Stimulated activated CD4-positive, alpha-beta T cell treated with anti-CD3 and anti-CD28 coated beads, TNF-alpha, amount 100 ng/mL, for 1 hour (primary cell): ENCODE measurements around the gene PARD3.
"Not testable (repeated sequence)": the region's sequence is repeated elsewhere in the genome, so short reads cannot be mapped to it uniquely, and the experiment has no call there.

Experiments
- DNase-seq, 3 donors: peaks; one replicate each; pipeline ENCODE4 v3.0.0-alpha.2; 2020; ENCODE audit warnings: low read depth in 3 of 3, low spot score in 1 of 3

PARD3 gene

DNA sequence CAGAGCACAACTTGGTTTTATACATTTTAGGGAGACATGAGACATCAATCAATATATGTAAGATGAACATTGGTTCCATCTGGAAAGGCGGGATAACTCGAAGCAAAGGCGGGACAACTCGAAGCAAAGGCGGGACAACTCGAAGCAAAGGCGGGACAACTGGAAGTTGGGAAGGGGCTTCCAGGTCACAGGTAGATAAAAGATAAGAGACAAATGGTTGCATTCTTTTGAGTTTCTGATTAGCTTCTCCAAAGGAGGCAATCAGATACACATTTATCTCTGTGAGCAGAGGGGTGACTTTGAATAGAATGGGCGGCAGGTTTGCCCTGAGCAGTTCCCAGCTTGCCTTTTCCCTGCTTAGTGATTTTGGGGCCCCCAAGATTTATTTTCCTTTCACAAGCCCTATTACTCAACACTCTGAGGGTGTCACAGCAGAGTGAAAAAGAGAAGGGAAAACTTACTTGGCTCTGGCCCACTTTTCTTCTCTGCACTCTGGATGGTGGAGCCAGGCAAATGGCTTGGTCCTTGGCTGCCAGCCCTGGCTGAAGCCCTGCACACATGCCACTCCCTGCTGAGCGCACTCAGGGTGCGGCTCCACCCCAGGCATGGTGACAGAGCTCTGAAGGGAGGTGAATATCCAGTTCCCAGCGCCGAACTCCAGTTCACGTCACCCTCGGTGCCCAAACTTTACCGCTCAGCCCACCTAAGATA lies 46.7 kb downstream of the PARD3 start:
- no peak for DNase-seq

DNA sequence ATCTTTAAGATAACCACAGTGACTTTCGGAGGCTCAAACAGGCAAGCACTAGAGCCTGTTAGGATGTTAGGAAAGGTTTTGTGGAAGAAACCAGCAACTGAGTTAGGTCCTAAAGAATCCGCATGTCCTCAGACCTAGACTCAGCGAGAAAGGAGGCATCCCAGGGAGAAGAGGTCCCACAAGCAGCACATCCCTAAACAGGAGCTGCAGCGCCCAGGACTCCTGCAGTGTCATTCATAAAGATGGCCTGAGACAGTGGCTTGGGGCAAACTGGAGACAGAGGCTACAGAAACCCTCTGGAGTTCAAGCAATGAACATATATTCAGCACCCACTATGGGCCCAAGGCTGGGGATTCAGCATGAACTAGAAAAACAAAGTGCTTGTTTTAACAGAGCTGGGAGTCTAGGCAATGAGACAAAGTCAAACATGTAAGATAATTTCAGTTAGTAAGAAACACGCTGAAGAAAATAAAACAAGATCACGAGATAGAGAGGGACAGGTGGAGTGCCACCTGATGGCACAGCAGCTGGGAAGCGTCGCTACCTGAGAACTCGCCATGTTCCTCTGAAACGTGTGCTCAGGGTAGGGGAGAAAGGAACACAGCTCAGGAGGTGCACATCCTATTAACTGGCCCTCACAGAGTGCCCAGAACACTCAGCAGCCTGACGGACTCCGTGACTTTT lies 48.1 kb downstream of the PARD3 start:
- DNase-seq = no peak

DNA sequence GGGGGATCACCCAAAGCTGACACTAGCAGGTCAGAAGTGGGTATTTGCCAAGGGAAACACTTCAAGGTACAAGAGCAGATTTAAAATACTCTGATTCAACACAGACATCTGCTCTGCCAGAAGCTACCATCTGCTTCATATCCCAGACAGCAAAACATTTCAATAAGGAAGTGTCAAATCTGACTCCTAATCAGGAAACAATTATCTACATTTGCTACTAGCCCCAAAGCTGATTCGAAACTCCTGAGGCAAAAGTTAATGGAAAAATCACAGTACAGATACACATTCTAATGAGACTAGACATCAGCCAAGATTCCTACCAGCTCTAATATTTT lies 48.9 kb downstream of the PARD3 start:
- DNase-seq = no peak

DNA sequence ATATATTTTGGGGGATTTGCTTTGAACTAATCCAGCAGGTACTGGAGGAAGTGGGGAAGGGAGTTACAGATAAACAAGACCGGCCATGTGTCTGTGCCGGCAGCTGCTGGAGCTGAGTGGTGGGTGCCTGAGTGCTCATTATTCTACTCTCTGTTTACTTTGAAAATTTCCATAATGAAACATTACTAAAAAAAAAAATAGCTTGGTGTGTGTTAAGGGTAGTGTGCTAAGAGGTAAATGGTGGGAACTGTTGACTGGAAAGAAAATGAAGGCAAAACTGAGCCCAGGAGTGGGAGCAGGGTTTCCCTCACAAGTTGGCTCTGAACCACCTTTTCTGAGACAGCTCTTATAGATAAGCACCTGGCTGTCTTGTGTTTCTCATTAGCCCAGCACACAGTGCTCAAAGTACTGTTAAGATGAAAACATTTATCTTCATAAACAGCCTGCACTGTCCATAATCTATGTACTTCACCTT lies 50.6 kb downstream of the PARD3 start:
- no peak for DNase-seq

DNA sequence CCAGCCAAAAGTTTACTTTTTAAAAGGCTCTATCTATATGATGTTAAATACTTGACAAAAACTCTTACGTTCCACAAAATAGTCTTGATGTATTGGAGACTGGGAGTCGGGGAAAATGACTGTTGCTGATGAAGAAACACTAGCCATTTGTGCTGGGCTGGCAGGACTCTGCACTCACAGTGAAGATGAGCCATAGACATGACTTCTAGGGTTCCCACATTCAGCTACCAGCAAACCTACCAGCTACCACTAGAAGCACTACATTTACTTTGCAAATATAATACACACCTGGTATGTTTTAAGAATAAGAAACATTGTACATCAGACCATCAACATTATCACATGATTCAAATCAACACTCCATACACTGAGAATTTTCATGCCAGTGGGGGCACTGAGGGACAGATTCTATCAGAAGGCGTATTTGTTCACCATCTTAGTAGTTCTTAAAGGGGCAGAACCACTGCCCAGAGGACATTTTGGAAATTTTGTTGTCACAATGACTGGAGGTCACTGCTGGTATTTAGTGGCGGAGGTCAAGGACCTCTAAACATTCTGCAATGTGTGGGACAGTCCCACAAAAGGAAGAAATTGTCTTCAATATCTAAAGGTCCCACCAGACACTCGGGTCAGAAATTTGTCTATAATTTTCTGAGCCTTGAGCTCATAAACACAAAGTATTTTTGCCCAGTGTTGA lies 52.3 kb downstream of the PARD3 start:
- no peak for DNase-seq

DNA sequence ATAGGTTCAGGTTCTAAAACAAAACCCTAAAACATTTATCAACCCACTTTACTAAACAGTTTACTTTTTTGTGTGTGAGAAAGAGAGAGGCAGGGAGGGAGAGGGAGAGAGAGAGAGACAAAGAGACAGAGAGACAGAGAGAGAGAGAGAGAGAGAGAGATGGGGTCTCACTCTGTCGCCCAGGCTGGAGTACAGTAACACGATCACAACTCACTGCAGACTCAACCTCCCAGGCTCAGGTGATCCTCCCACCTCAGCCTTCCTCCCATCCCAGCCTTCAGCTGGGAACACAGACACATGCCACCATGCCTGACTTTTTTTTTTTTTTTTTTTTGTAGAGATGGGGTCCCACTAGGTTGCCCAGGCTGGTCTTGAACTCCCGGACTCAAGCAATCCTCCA lies 52.9 kb downstream of the PARD3 start:
- no peak for DNase-seq

DNA sequence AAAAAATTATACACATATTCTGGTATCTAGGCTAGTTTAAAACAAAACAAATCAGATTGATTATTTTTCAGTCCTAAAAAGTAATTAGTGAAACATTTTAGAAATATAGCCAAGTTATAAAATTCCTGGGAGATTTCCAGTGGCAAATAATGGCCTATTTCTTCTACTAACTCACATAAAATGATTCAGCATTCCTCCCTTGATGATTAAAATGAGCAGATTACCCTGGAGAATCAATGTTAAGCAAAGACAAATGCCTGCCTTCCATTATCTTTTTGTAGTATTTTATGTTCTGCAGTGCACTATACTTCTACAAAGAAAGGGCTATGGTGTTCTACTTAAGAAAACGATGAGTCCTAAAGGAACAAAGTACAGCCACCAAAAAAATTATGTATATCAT lies 53.6 kb downstream of the PARD3 start:
- no peak for DNase-seq

DNA sequence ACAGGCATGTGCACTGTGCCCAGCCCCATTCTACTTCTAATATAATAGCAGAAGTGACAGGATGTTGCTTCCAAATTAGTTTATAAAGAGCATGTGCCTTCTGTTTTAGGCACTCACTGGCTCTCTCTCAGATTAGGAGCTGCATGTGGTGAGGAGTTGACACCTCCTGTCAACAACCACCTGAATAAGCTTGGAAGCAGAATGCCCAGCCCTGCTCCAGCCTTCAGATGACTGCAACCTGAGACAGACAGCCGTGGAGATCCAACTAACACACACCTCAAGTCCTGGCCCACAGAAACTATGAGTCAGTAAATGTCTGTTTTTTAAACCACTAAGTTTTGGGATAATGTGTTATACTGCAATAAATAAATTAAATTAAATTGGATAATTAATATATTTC lies 54.5 kb downstream of the PARD3 start:
- no peak for DNase-seq

DNA sequence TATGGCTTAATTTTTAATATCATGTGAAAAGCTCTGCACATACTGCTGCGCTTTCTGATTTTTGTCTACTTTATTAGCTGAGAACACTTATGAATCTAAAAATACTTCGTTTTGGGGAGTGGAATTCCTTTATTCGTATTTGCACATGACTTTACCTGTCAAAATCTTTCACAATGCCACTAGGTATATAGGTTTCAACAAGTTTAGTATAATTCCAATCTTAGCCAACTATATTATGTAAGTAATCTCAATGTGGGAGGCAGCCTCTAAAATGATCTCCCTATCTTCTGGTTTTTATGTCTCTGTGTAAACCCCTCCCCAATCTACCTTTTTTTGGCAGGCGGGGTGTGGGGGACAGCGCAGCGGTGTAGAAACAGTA lies 55.3 kb downstream of the PARD3 start:
- no peak for DNase-seq

DNA sequence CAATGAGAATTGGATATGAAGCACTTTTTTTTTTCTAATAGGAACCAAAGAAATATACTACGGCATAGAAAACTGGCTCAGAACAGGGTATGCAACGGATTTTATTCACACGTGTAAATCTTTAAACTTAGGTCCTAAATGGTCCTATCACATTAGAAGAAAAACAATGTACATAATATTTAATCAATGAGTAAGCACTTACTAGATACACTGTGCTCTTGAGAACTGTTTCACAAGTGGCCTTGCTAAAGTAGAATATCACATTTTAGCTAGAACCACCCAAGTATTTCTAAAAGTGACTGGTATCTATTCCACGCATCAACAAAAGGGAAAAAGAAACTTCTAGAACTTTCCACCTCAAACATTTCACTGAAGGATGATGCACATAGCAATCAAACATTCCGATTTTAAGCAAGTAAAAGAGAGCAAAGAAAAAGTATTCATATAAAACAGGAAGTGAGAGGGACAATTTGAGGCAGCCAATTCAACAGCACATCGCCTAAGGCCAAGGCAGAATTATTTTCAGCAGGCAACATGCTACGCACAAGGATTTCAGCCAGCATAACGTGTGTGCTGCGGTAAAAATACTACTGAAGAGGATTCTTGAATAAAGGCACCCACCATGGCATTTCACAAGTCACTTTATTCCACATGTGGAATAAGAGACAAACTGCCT lies 55.8 kb downstream of the PARD3 start:
- no peak for DNase-seq

DNA sequence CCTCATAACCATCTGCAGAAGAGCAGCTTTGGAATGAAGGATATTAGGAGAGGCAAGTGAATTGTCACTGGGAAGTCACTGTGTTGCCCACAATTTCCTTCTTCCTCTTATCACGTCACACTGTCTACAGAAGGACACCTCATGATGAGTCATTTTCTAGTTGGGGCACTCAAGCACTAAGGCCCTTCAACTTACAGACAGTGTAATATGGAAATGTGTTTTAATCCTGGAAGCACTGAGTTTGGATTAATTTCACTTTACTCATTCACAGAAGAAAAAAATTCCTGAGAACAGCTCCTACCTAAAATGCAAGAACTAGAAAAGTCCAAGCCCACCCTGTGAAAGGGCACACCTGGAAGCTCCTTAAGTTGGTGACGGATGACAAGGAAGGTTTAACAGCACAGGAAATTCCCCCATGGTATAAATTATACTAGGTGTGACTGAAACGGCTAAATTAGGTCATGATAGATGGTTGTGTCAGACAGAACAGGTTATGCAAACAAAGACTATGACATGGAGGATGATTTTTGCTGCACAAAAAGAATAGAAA lies 56.6 kb downstream of the PARD3 start:
- DNase-seq = no peak

DNA sequence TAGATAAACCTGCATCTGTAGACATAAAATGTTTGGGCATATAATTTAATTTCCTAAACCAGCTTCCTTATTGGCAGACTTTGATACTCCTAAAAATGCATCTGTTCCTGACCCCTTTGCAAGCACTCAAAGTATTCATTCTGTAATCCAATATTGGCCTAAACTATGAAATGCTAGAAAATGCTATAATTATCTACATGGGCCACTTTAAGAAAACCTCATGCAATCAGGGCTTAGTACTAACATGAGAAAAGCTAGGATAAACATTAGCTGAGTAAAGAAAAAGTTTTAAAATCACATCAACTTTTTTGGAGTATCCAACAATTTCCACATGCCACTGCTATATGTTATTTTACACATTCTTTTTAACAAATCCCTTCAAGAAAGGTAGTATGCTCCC lies 57.2 kb downstream of the PARD3 start:
- DNase-seq = no peak

DNA sequence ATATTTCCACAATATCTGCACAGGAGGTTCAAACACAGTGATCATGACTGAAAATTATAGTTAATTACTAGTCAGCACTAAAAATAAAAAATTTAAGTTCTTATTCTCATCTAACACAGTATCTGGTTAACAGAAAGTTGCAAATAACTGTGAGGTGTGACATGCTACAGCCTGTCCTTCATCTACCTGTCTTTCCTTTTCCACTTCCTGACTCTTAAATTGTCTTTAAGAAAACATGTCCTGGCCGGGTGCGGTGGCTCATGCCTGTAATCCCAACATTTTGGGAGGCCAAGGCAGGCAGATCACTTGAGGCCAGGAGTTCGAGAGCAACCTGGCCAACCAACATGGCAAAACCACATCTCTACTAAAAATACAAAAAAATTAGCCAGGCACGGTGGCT lies 57.9 kb downstream of the PARD3 start:
- DNase-seq = not testable (repeated sequence)

DNA sequence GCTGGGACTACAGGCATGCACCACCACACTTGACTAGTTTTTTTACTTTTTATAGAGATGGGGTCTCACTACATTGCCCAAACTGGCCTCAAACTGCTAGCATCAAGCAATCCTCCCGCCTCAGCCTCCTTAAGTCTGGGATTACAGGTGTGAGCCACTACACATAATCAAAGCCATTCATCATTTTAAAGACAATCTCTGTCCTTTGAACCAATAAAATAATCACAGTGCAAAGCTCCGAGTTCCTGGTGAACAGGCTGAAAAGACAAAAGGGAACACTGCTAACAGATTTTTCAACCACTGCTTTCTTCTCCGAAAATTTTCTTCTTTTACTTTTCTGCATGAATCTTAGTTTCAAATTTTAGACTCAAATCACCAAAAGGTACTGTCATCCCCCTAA lies 58.5 kb downstream of the PARD3 start:
- DNase-seq = no peak

DNA sequence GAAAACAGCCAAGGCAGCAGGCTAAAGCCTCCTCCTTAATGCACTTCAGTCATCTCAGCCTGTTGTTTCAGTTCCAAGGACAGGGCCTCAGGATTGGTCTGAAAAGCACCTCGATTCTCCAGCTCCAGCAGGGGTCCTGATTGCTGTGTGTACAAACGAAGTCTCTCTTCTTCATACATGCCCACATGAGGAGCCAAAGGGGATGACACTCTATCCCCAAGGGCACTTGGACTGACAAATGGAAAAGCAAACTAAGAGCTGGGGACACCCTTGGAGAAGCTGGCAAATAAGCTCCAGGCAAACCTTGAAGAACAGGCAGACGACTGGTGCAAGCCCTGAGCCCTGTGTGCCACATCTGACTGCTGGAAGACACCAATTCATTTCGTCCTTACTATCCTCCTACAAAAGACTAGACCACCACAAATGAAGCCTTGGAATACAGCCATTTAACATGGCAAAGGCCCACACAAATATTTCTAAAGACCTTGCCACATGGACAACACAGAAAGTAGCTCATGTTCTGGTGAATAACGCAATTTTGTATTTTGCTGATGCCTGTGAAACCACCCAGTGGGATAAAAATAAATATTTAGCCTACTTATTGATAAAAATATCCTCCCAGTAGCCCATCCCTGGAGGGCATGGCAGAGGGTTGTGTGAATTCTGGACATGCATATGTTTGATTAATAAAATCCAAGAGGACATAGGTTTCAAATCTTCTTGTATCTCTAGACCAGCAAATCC lies 61.9 kb downstream of the PARD3 start:
- DNase-seq = no peak

DNA sequence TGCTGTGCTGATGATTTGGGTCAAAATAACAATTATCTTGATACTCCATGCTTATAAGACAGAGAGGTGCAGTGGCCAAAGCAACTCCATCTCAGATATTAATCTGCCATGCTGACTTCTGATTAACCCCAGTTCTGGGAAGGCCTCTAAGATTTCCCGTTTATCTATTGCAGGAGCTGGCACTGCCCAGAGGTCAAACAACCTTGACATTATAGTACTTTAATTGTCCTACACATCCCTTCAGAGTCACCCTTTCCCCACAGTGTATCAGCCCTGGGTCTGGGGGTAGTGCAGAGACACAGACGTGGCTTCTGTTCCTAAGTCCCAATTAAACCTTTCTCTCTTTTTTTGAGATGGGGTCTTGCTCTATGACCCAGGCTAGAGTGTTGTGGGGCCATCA lies 63.8 kb downstream of the PARD3 start:
- DNase-seq = no peak

DNA sequence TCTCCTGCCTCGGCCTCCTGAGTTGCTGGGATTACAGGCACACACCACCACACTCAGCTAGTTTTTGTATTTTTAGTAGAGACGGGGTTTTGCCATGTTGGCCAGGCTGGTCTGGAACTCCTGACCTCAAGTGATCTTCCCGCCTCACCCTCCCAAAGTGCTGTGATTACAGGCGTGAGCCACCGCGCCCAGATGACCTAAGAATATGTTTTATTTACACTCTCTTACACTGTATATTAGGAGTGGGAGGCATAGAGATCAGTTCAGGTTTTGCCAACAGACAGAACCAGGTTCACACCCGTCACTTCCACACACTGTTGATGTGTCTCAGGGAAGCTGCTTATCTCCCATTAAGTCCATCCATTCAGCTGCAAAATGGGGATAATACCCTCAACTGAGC lies 64.3 kb downstream of the PARD3 start:
- DNase-seq = not testable (repeated sequence)

DNA sequence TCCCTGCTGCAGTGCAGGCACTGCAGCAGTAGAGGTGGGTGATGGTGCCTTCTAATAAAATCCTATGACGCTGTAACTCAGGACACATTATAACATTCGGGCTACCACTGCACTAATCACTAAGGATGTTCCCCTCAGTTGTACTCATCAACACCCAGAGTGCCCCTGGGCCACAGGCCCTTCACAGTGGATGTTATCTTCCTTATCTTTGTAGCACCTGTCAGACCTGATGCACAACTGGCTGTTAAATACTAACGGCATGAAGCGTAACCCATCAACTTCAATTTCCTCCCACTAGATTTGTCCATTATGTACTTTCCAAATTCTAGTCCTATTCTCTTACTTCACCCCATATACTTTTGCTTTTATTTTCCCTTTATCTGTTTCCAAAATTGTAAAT lies 66.3 kb downstream of the PARD3 start:
- no peak for DNase-seq

DNA sequence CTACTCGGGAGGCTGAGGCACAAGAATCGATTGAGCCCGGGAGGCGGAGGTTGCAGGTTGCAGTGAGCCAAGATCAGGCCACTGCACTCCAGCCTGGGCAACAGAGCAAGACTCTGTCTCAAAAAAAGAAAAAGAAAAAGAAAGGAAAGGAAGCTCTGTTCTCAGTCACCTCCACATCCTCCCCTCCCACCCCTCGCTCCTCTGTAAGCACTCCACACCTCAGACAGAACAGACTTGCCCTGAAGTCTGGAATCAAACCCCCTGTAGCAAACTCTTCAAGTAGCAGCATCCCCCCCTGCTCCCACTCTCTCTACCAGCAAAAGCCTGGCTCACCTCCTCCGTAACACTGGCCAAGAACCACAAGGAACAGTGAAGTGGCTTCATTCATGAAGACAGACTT lies 66.7 kb downstream of the PARD3 start:
- DNase-seq = no peak

DNA sequence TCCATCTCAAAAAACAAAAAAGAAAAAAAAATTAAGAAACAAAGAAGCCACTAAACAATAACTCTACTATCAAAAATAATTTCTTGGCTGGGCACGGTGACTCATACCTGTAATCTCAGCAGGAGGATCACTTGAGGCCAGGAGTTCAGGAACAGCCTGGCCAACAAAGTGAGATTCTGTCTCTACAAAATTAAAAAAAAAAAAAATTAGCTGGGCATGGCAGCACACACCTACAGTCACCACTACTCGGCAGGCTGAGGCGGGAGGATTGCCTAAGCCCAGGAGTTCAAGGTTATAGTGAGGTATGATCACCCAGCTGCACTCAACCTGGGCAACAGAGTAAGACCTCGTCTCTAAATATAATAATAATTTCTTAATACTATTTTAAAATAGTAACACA lies 69.0 kb downstream of the PARD3 start:
- DNase-seq = no peak

DNA sequence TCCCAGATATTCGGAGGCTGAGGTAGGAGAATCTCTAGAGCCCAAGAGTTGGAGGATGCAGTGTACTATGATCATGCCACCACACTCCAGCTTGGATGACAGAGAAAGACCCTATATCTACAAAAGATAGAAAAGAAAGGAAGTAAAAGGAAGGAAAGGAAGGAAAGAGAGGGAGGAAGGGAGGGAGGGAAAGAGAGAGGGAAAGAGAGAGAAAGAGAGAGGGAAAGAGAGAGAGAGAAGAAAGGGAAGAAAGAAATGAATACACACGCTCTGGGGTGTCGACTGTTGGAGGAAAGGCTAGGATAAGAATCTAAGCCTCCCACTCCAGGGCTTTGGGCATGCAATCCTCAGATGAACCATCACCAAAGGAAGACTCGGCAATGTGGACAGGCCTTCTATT lies 69.9 kb downstream of the PARD3 start:
- no peak for DNase-seq
